K562 (cell line): ENCODE measurements around the gene PGRMC2. TPM values are rescaled to one million over a fixed set of nuclear protein-coding genes. Genes with fewer than 3 reads are reported as not detected.
"Not testable (repeated sequence)": the region's sequence is repeated elsewhere in the genome, so short reads cannot be mapped to it uniquely, and the experiment has no call there.

Experiments used
- ATAC-seq: fragments of 200-7000 bp; cut with Tn5 transposase; 3 replicates; pipeline ENCODE4 v1.9.1; 2020; ENCODE audit warnings: moderate library complexity
- BruUV-seq: library from RNA; stranded (reverse); fragments of 400-500 nt; replicated peaks from 2 replicates; lab custom pipeline; 2021; lab: Mats Ljungman, UMichigan
- CTCF ChIA-PET: fragments of 300-600 bp; formaldehyde crosslinking; extraction: SDS; loops from one replicate; lab custom pipeline; 2021; ENCODE audit warnings: low intra/inter-chr PET ratio; lab: Yijun Ruan, JAX
- POLR2A ChIA-PET: fragments of 300-600, 350-650 bp; sonication (Branson Sonifier 250); formaldehyde crosslinking; extraction: SDS; loops from one replicate; lab custom pipeline; 2021; ENCODE audit warnings: antibody characterized with exemption, inconsistent platforms; lab: Yijun Ruan, JAX
- DNase-seq, 4 experiments: peaks; one replicate each; pipeline versions ENCODE4 v3.0.0 to v3.0.0-alpha.2; 2011 to 2018; ENCODE audit warnings: low spot score in 3 of 4, mixed read lengths in 3 of 4; ENCODE audit errors: extremely low read depth in 1 of 4
- FAIRE-seq: peaks from 2 replicates; lab custom pipeline; 2011; peaks lifted over from hg19 to GRCh38; lab: Jason Lieb, UNC
- H2AFZ ChIP-seq: 2 replicates; pipeline ENCODE4 v1.6.0; 2011; ENCODE audit warnings: low read depth, low read length, control low read depth, inconsistent platforms
- H3K27ac ChIP-seq: fragments of 200-600 bp; 3 replicates; pipeline ENCODE4 v1.8.0; 2011; ENCODE audit warnings: low read depth, mild to moderate bottlenecking, control low read depth, inconsistent platforms, low read length, moderate library complexity, mixed read lengths; ENCODE audit errors: extremely low read depth
- H3K27me3 ChIP-seq, 2 experiments: fragments of 300-600 bp in 1 of 2; 2 replicates in 1 of 2; 3 replicates in 1 of 2; pipeline versions ENCODE4 v1.6.0 to v1.8.0; 2011; ENCODE audit warnings: inconsistent platforms in 2 of 2, low read length in 2 of 2, mild to moderate bottlenecking in 1 of 2, mixed read lengths in 1 of 2, moderate library complexity in 1 of 2; ENCODE audit not compliant: control insufficient read depth in 2 of 2, insufficient read depth in 2 of 2
- H3K36me3 ChIP-seq: fragments of 300-600 bp; 3 replicates; pipeline ENCODE4 v1.8.0; 2011; ENCODE audit warnings: mild to moderate bottlenecking, low read length, inconsistent platforms; ENCODE audit not compliant: control insufficient read depth, insufficient read depth
- H3K4me1 ChIP-seq, 2 experiments: fragments of 200-600 bp in 1 of 2; replicated peaks in 1 of 2; 2 replicates in 1 of 2; 3 replicates in 1 of 2; pipeline versions ENCODE4 v1.5.1 to v1.8.0; 2011; ENCODE audit warnings: inconsistent platforms in 2 of 2, low read length in 2 of 2, mild to moderate bottlenecking in 1 of 2, mixed read lengths in 1 of 2, moderate library complexity in 1 of 2; ENCODE audit not compliant: control insufficient read depth in 2 of 2, insufficient read depth in 2 of 2
- H3K4me2 ChIP-seq: 2 replicates; pipeline ENCODE4 v1.6.1; 2011; ENCODE audit warnings: low read length, control low read depth, inconsistent platforms, mixed read lengths; ENCODE audit not compliant: insufficient read depth
- H3K4me3 ChIP-seq: fragments of 200-600 bp; sonication (generic), shearing (Covaris generic); 2 replicates; pipeline ENCODE4 v1.5.1; 2016; ENCODE audit warnings: control low read depth, inconsistent platforms
- H3K79me2 ChIP-seq: fragments of 200-600 bp; 3 replicates; pipeline ENCODE4 v1.8.0; 2011; ENCODE audit warnings: low read length, inconsistent platforms; ENCODE audit not compliant: control insufficient read depth, insufficient read depth
- H3K9ac ChIP-seq, 2 experiments: 2 replicates each; pipeline versions ENCODE4 v1.6.0 to v1.6.1; 2011; ENCODE audit warnings: low read depth in 2 of 2, low read length in 2 of 2, control low read depth in 1 of 2, inconsistent platforms in 1 of 2, mild to moderate bottlenecking in 1 of 2, mixed read lengths in 1 of 2; ENCODE audit not compliant: insufficient read depth in 1 of 2
- H3K9me1 ChIP-seq: one replicate; pipeline ENCODE4 v1.6.0; 2011; ENCODE audit warnings: inconsistent platforms, mild to moderate bottlenecking, low read length, moderate library complexity; ENCODE audit not compliant: control insufficient read depth, insufficient read depth
- H3K9me3 ChIP-seq: replicated peaks from 2 replicates; pipeline ENCODE4 v1.5.1; 2011; ENCODE audit warnings: low read depth, low read length, inconsistent platforms; ENCODE audit not compliant: control insufficient read depth, insufficient read depth
- H4K20me1 ChIP-seq: replicated peaks from 2 replicates; pipeline ENCODE4 v1.6.1; 2011; ENCODE audit warnings: low read length, inconsistent platforms, mixed read lengths; ENCODE audit not compliant: control insufficient read depth, insufficient read depth
- BCL6 ChIP-seq: fragments of 250-450 bp; sonication (Bioruptor Pico); IDR thresholded peaks from 2 replicates; pipeline ENCODE4 v1.4.0; 2020
- BRD9 ChIP-seq: fragments of 450-650 bp; IDR thresholded peaks from 2 replicates; pipeline ENCODE4 v1.6.1; 2018; ENCODE audit warnings: low read depth; ENCODE audit not compliant: partially characterized antibody
- DLX4 ChIP-seq: fragments of 250-450 bp; sonication (Bioruptor Pico); IDR thresholded peaks from 2 replicates; pipeline ENCODE4 v1.6.1; 2021; ENCODE audit warnings: mild to moderate bottlenecking
- FOXP1 ChIP-seq: sonication (generic); formaldehyde crosslinking; IDR thresholded peaks from 2 replicates; pipeline ENCODE4 v1.8.0; 2022; ENCODE audit warnings: mild to moderate bottlenecking, missing genetic modification reagents
- HCFC1 ChIP-seq: IDR thresholded peaks from 2 replicates; pipeline ENCODE4 v1.6.1; 2012; ENCODE audit warnings: low read depth, low read length, improper control_type of control experiment
- IRF2 ChIP-seq: sonication (generic); formaldehyde crosslinking; IDR thresholded peaks from 2 replicates; pipeline ENCODE4 v1.8.1; 2022; ENCODE audit warnings: mild to moderate bottlenecking, missing genetic modification reagents
- MYBL2 ChIP-seq, 2 experiments: fragments of 450-650 bp in 1 of 2; sonication (generic) in 1 of 2; formaldehyde crosslinking in 1 of 2; IDR thresholded peaks; 2 replicates each; pipeline versions ENCODE4 v1.6.1 to v1.8.1; 2017 to 2022; ENCODE audit warnings: borderline replicate concordance in 1 of 2, inconsistent platforms in 1 of 2, low read depth in 1 of 2, mild to moderate bottlenecking in 1 of 2, missing genetic modification reagents in 1 of 2, moderate library complexity in 1 of 2
- NKRF ChIP-seq: fragments of 450-650 bp; IDR thresholded peaks from 2 replicates; pipeline ENCODE4 v1.6.1; 2016; ENCODE audit warnings: borderline replicate concordance
- PKNOX1 ChIP-seq: fragments of 450-650 bp; IDR thresholded peaks from 2 replicates; pipeline ENCODE4 v1.6.1; 2016
- SRF ChIP-seq, 2 experiments: fragments of 250-450, 450-650 bp in 1 of 2; sonication (Bioruptor Pico) in 1 of 2; sonication (generic) in 1 of 2; formaldehyde crosslinking; IDR thresholded peaks; 2 replicates each; pipeline versions ENCODE4 v1.5.0 to v1.5.1; 2020 to 2022; ENCODE audit warnings: mild to moderate bottlenecking in 1 of 2, missing genetic modification reagents in 1 of 2
- TAF9B ChIP-seq: fragments of 450-650 bp; IDR thresholded peaks from 2 replicates; pipeline ENCODE4 v1.6.1; 2018; ENCODE audit warnings: mild to moderate bottlenecking; ENCODE audit not compliant: partially characterized antibody
- ZBED1 ChIP-seq: IDR thresholded peaks from 2 replicates; pipeline ENCODE4 v1.6.1; 2014
- ZNF444 ChIP-seq: fragments of 250-450 bp; sonication (Bioruptor Pico); IDR thresholded peaks from 2 replicates; pipeline ENCODE4 v1.4.0; 2020; ENCODE audit warnings: mild to moderate bottlenecking, moderate library complexity
- ZNF79 ChIP-seq: fragments of 250-450 bp; sonication (Bioruptor Pico); IDR thresholded peaks from 2 replicates; pipeline ENCODE4 v1.4.0; 2020; ENCODE audit warnings: low read depth, mild to moderate bottlenecking, moderate library complexity
- WGBS: fragments of 100-300 bp; shearing (Covaris generic); methylation state at CpG from one replicate; pipeline ENCODE4 v1.1.6; 2016; ENCODE audit warnings: low coverage, mixed read lengths; ENCODE audit not compliant: insufficient coverage; ENCODE audit errors: missing lambda C conversion rate; 5-methylcytosine and 5-hydroxymethylcytosine counted together
- in situ Hi-C: fragments of 300-500 bp; cut with MboI; formaldehyde crosslinking; loops from 4 replicates; pipeline ENCODE4 v1.15.0; 2018; ENCODE audit warnings: inconsistent platforms, mixed read lengths
- intact Hi-C: fragments of 100-400 bp; cut with micrococcal nuclease; formaldehyde crosslinking; loops from 2 replicates; pipeline ENCODE4 v1.14.2; 2022
- polyA plus RNA-seq, 8 experiments: library from polyadenylated mRNA; depleted of rRNA in 4 of 8; stranded (reverse) in 5 of 8; unstranded in 3 of 8; fragments of >200 nt; fragmentation: Nextera tagmentation in 2 of 8; fragmentation: Illumina TruSeq in 1 of 8; extraction: Ambion mirVana in 2 of 8; extraction: Trizol in 1 of 8; gene quantifications; 2 replicates each; pipeline versions ENCODE4 v1.2.1 to v1.2.3, GENCODE V29; 2011 to 2014; ENCODE audit warnings: inconsistent platforms in 1 of 8, missing spikeins in 1 of 8
- total RNA-seq, 7 experiments: library from RNA; depleted of rRNA in 6 of 7; stranded (reverse); fragments of >200 nt in 6 of 7; fragmentation: Illumina TruSeq in 2 of 7; extraction: Trizol in 2 of 7; gene quantifications; 2 replicates each; pipeline versions ENCODE4 v1.2.1 to v1.2.3, GENCODE V29; 2011 to 2021; ENCODE audit warnings: low replicate concordance in 1 of 7

The PGRMC2 gene
- total and polyA plus RNA-seq, 9 of the 15 experiments (the other 6 are each of a cell fraction or from before 2014, with no cell fraction given): 12.4 to 81.3 (median 22.7) TPM

GRCh38 chr4:128258166-128258565, 29.4 kb downstream of the PGRMC2 start:
- H3K36me3 ChIP-seq, H3K4me2 ChIP-seq, H3K27me3 ChIP-seq, FAIRE-seq, H3K79me2 ChIP-seq, H3K4me3 ChIP-seq, in situ Hi-C loops, H3K4me1 ChIP-seq, H3K9ac ChIP-seq, H2AFZ ChIP-seq, H3K9me3 ChIP-seq, CTCF ChIA-PET, H3K27ac ChIP-seq, H3K9me1 ChIP-seq, DNase-seq, BruUV-seq, H4K20me1 ChIP-seq, POLR2A ChIA-PET, intact Hi-C loops, ATAC-seq: not testable (repeated sequence)
- WGBS: 40% methylated on average over 4 of the region's 4 CpGs

- Histone ChIP-seq H3K4me2 (no peak overlapping the region), H3K9me3 (no peaks in the 10 kb centered on the region), H3K4me1 (no peaks in the 10 kb centered on the region; a peak in 2 of 5 replicates), H3K9me1 (no peaks in the 10 kb centered on the region), H3K36me3 (no peaks in the 10 kb centered on the region), H3K9ac (no peak overlapping the region), H3K27me3 (no peaks in the 10 kb centered on the region), H3K27ac (no peak overlapping the region), H3K4me3 (no peak overlapping the region), H3K79me2 (no peaks in the 10 kb centered on the region), H2AFZ (no peak overlapping the region), H4K20me1 (no peaks in the 10 kb centered on the region)
- WGBS: 0% methylated on average over 1 of the region's 1 CpG
- CTCF ChIA-PET: no interaction called here
- in situ Hi-C loops: no loop called here
- no TSS peak for BruUV-seq
- DNase-seq: no peak
- no peak for FAIRE-seq
- POLR2A ChIA-PET: no interaction called here
- intact Hi-C loops: no loop called here
- no peak for ATAC-seq
- no peak for TF ChIP-seq TAF9B
- TF ChIP-seq ZNF444 (CRISPR knock-in tag): no peak
- no peak for TF ChIP-seq ZBED1
- TF ChIP-seq HCFC1: no peak
- no peak for TF ChIP-seq ZNF79 (CRISPR knock-in tag)
- no peak for TF ChIP-seq SRF (CRISPR knock-in tag; IDR thresholded peaks at IDR 0.05)
- TF ChIP-seq BCL6 (CRISPR knock-in tag): no peak
- no peak for TF ChIP-seq DLX4 (CRISPR knock-in tag)
- TF ChIP-seq MYBL2 (IDR thresholded peaks at IDR 0.05; ENCODE audit: low read depth): no peak
- TF ChIP-seq MYBL2 (CRISPR knock-in tag; IDR thresholded peaks at IDR 0.05; ENCODE audit: borderline replicate concordance): no peak
- TF ChIP-seq NKRF: no peak
- TF ChIP-seq PKNOX1: no peak
- TF ChIP-seq IRF2 (CRISPR knock-in tag): no peak
- TF ChIP-seq FOXP1 (CRISPR knock-in tag): no peak
- no peak for TF ChIP-seq BRD9
These were observed 31.1 kb downstream of the PGRMC2 start for GRCh38 chr4:128256539-128256938.
